Mesendoderm (in vitro differentiated cells): ENCODE measurements around the gene NMT1.
A peak's percentile ranks its signal among the peaks of the same experiment; 100 is the strongest.

Experiments used
- DNase-seq: peaks from one replicate; pipeline ENCODE4 v3.0.0; 2013
- H2AK5ac ChIP-seq: 2 replicates; pipeline ENCODE4 v1.6.1; 2013; ENCODE audit warnings: low read length, inconsistent platforms
- H2BK120ac ChIP-seq: 2 replicates; pipeline ENCODE4 v1.6.1; 2013; ENCODE audit warnings: low read depth, mild to moderate bottlenecking, low read length, moderate library complexity, mixed read lengths
- H2BK15ac ChIP-seq: replicated peaks from 2 replicates; pipeline ENCODE4 v1.6.1; 2013; ENCODE audit warnings: low read depth, mild to moderate bottlenecking, moderate library complexity
- H2BK5ac ChIP-seq: 2 replicates; pipeline ENCODE4 v1.6.1; 2013; ENCODE audit warnings: low read length, inconsistent platforms
- H3K18ac ChIP-seq: 2 replicates; pipeline ENCODE4 v1.6.1; 2013; ENCODE audit warnings: mild to moderate bottlenecking, low read length, mixed read lengths
- H3K23ac ChIP-seq: one replicate; pipeline ENCODE4 v1.6.1; 2013; ENCODE audit warnings: low read length
- H3K27ac ChIP-seq: 2 replicates; pipeline ENCODE4 v1.5.1; 2013; ENCODE audit warnings: low read depth, mild to moderate bottlenecking, inconsistent platforms, low read length, moderate library complexity
- H3K27me3 ChIP-seq: 2 replicates; pipeline ENCODE4 v1.6.1; 2013; ENCODE audit warnings: low read length, control low read depth, mild to moderate bottlenecking, inconsistent platforms; ENCODE audit not compliant: insufficient read depth, poor library complexity
- H3K36me3 ChIP-seq: 2 replicates; pipeline ENCODE4 v1.6.1; 2013; ENCODE audit warnings: low read length, inconsistent platforms; ENCODE audit not compliant: control insufficient read depth, insufficient read depth
- H3K4ac ChIP-seq: one replicate; pipeline ENCODE4 v1.6.1; 2013; ENCODE audit warnings: low read depth, mild to moderate bottlenecking, low read length, moderate library complexity
- H3K4me1 ChIP-seq: 2 replicates; pipeline ENCODE4 v1.6.1; 2013; ENCODE audit warnings: low read depth, low read length, inconsistent platforms; ENCODE audit not compliant: control insufficient read depth
- H3K4me2 ChIP-seq: 2 replicates; pipeline ENCODE4 v1.6.1; 2013; ENCODE audit warnings: low read length
- H3K4me3 ChIP-seq: 2 replicates; pipeline ENCODE4 v1.5.1; 2013; ENCODE audit warnings: mild to moderate bottlenecking, low read length
- H3K56ac ChIP-seq: one replicate; pipeline ENCODE4 v1.6.1; 2013; ENCODE audit warnings: low read length
- H3K79me1 ChIP-seq: 2 replicates; pipeline ENCODE4 v1.6.1; 2013; ENCODE audit warnings: low read length, inconsistent platforms
- H3K79me2 ChIP-seq: 2 replicates; pipeline ENCODE4 v1.6.1; 2013; ENCODE audit warnings: mild to moderate bottlenecking, low read length; ENCODE audit not compliant: control insufficient read depth, insufficient read depth
- H3K9ac ChIP-seq: 2 replicates; pipeline ENCODE4 v1.6.1; 2013; ENCODE audit warnings: low read length, inconsistent platforms
- H4K5ac ChIP-seq: one replicate; pipeline ENCODE4 v1.6.1; 2013; ENCODE audit warnings: low read length
- H4K8ac ChIP-seq: one replicate; pipeline ENCODE4 v1.6.1; 2013; ENCODE audit warnings: low read depth, mild to moderate bottlenecking, control low read depth, low read length, moderate library complexity
- WGBS: extraction: QIAGEN DNeasy Blood & Tissue Kit; methylation state at CpG from one replicate; pipeline ENCODE4 v1.1.7; 2013; ENCODE audit warnings: low lambda C conversion rate, missing lambda C conversion rate; ENCODE audit not compliant: insufficient coverage; ENCODE audit errors: extremely low coverage; 5-methylcytosine and 5-hydroxymethylcytosine counted together

Gene NMT1

DNA sequence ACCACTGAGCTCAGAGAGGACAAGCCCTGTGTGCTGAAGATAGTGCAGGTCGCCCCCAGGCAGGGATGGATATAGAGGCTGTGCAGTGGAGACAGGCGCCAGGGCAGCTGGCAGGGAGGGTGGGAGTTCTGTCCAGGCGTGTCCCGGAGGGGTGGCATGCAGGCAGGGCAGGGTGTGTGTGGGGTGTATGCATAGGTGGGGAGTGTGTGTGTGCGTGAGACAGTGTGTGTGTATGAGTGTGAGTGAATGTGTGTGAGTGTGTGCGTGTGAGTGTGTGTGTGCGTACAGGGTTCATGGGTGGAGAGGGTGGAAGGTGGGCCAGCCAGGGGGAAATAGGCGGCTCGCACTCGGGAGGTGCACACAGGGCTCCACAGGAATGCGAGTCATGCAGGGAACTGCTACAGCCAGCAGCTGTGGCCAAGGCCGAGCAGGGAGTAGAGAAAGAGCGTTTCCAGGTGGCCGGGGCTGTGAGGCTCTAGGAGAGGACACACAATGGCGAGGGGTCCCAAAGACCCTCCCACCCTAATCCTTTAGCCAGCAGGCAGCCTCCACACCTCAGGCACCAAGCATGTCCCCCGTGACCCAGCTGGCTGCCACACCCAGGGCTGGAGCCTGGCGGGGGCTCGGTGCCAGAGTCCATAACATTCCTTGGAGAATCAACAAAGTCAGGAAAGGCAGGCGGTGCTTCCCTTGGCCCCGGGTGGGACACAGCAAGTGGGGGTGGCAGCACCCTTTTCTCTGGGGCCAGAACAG, 66.6 kb downstream of the NMT1 start:
- H2BK15ac ChIP-seq: no peak overlapping the region
- no peak overlapping the region for H2BK5ac ChIP-seq
- H3K9ac ChIP-seq: no peak overlapping the region
- no peak overlapping the region for H3K18ac ChIP-seq
- H3K56ac ChIP-seq: peak overlapping the region; percentile 54
- H4K5ac ChIP-seq: no peak overlapping the region
- H3K23ac ChIP-seq: no peak overlapping the region
- H3K79me2 ChIP-seq: no peaks in the 10 kb centered on the region
- H3K27ac ChIP-seq: peak overlapping the region; percentile 4
- 100% methylated on average over 3 of the region's 20 CpGs for WGBS
- no peak overlapping the region for H3K4ac ChIP-seq
- no peaks in the 10 kb centered on the region for H3K79me1 ChIP-seq
- no peak overlapping the region for H4K8ac ChIP-seq
- no peaks in the 10 kb centered on the region for H3K36me3 ChIP-seq
- no peak overlapping the region for H2BK120ac ChIP-seq
- DNase-seq: peak; percentile 45
- no peaks in the 10 kb centered on the region for H3K27me3 ChIP-seq
- no peak overlapping the region for H3K4me2 ChIP-seq
- peaks cover 3% of the 10 kb centered on the region for H3K4me1 ChIP-seq
- H2AK5ac ChIP-seq: no peak overlapping the region
- no peak overlapping the region for H3K4me3 ChIP-seq

DNA sequence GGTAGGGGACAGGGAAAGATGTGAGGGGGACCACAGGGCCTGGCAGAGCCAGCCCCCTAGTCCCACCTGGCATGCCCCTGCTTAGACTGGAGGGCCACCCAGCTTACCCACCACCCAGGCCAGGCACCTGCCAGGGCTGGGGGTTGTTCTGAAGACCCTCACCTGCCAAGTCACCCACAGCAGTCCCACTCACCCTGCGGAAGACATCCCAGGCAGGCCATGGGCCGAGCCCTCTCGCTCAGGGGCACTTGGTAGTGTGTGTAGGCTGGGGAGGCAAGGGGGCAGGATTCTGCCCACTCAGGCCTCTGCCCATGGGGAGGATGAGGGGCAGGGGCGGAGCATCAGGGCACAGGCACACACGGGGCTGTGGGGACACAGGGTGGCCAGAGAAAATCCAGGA, 67.2 kb downstream of the NMT1 start:
- Histone ChIP-seq H3K36me3 (no peaks in the 10 kb centered on the region), H3K79me1 (no peaks in the 10 kb centered on the region), H4K8ac (no peak overlapping the region), H3K4ac (no peak overlapping the region), H2BK15ac (no peak overlapping the region), H4K5ac (no peak overlapping the region), H2BK5ac (no peak overlapping the region), H3K4me1 (peaks cover 3% of the 10 kb centered on the region), H3K9ac (no peak overlapping the region), H3K79me2 (no peaks in the 10 kb centered on the region), H2AK5ac (no peak overlapping the region), H3K27me3 (no peaks in the 10 kb centered on the region), H3K4me2 (no peak overlapping the region), H3K27ac (no peak overlapping the region), H3K56ac (peak overlapping the region; percentile 42), H3K18ac (no peak overlapping the region), H3K4me3 (no peak overlapping the region), H2BK120ac (no peak overlapping the region), H3K23ac (no peak overlapping the region)
- WGBS: no CpG with 5 or more reads among the region's 5 CpGs
- DNase-seq: no peak

DNA sequence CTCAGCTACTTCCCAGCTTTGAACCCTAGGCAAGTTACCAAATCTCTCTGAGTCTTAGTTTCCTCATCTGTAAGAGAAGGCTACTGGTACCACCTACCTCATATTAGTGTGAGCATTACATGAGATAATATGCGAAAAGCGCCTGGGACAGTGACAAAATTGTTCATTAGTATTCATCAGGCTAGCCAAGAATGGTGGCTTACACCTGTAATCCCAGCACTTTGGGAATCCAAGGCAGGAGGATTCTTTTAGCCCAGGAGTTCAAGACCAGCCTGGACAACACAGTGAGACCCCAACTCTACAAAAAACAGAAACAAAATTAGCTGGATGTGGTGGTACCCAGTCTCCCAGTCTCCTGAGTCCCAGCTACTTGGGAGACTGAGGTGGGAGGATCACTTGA, 67.9 kb downstream of the NMT1 start:
- no peaks in the 10 kb centered on the region for H3K79me2 ChIP-seq
- no peak overlapping the region for H2BK120ac ChIP-seq
- no peak overlapping the region for H3K4ac ChIP-seq
- H3K36me3 ChIP-seq: no peaks in the 10 kb centered on the region
- no CpG with 5 or more reads among the region's 2 CpGs for WGBS
- H3K79me1 ChIP-seq: no peaks in the 10 kb centered on the region
- H3K4me1 ChIP-seq: peaks cover 3% of the 10 kb centered on the region
- H2BK5ac ChIP-seq: no peak overlapping the region
- DNase-seq: no peak
- H3K9ac ChIP-seq: no peak overlapping the region
- H3K18ac ChIP-seq: no peak overlapping the region
- H3K56ac ChIP-seq: no peak overlapping the region
- no peak overlapping the region for H4K8ac ChIP-seq
- H3K4me2 ChIP-seq: no peak overlapping the region
- no peak overlapping the region for H2BK15ac ChIP-seq
- H3K27me3 ChIP-seq: no peaks in the 10 kb centered on the region
- H3K4me3 ChIP-seq: no peak overlapping the region
- H3K23ac ChIP-seq: no peak overlapping the region
- H2AK5ac ChIP-seq: no peak overlapping the region
- H3K27ac ChIP-seq: no peak overlapping the region
- no peak overlapping the region for H4K5ac ChIP-seq

DNA sequence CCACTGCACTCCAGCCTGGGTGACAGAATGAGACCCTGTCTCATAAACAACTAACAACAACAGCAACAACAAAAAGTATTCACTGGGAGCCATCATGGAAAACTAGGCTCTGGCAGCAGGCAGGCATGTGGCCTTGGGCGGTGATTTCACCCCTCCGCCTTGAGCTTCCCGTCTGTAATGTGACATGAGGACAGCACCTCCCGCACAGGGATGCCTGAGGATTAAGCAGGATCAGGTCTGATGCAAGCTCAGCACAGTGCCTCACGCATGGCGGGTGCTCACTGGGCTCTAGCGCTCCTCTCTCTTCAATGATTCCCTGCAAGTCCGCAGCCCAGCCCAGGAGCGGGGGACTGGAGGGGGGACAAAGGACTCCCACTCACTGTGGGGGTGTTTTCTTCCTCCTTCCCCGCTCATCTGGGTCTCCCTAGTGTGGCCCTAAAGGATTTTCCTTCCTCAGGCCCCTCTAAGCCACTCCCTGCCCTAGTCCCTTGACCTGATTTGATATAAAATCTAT, 68.4 kb downstream of the NMT1 start:
- Histone ChIP-seq H3K4ac (no peak overlapping the region), H4K8ac (no peak overlapping the region), H2AK5ac (no peak overlapping the region), H4K5ac (no peak overlapping the region), H2BK120ac (no peak overlapping the region), H3K79me1 (no peaks in the 10 kb centered on the region), H3K56ac (peak overlapping the region; percentile 42), H3K4me2 (no peak overlapping the region), H3K4me3 (no peak overlapping the region), H3K4me1 (peaks cover 3% of the 10 kb centered on the region), H2BK15ac (no peak overlapping the region), H3K18ac (no peak overlapping the region), H3K23ac (no peak overlapping the region), H3K27me3 (no peaks in the 10 kb centered on the region), H2BK5ac (no peak overlapping the region), H3K36me3 (no peaks in the 10 kb centered on the region), H3K27ac (no peak overlapping the region), H3K79me2 (no peaks in the 10 kb centered on the region), H3K9ac (no peak overlapping the region)
- peak; percentile 75 for DNase-seq
- no CpG with 5 or more reads among the region's 10 CpGs for WGBS

DNA sequence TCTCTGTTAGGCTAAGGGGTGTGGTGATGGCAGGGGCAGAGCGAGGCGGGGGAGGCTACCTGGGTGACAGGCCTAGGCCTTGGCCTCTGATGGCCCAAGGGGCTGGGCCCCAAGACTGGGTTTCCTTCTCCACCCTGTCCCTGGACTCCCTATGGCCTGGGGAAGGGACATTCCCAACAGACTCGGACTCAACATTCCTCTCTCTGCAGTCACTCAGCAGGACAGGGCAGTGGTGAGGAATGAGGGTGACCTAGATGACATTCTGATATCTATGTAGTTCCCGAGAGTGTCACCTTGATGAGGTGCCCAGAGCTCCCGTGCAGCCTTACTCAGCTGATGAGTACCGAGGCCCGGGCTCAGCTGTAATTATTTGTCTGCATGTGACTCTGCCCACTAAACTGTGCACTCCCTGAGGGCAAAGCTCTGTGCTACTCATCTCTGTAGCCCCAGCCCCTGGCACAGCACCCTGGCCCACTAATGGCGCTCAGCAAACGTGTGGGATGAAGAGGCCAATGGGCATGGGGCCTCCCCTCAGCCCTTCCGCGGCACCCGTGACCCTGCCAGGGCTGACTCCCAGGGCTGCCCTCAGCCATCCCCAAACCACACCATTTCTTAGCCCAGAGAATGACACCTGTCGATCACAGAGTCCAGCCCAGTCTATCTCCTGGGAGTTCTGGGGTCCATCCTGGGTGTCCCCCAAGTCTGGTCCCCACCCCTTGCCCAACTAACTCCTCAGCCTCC, 69.0 kb downstream of the NMT1 start:
- Histone ChIP-seq H3K27ac (no peak overlapping the region), H3K9ac (no peak overlapping the region), H2BK15ac (no peak overlapping the region), H3K79me1 (no peaks in the 10 kb centered on the region), H3K4ac (no peak overlapping the region), H2BK120ac (no peak overlapping the region), H3K4me3 (no peak overlapping the region), H3K56ac (no peak overlapping the region), H3K4me2 (no peak overlapping the region), H4K8ac (no peak overlapping the region), H3K27me3 (no peaks in the 10 kb centered on the region), H3K23ac (no peak overlapping the region), H3K79me2 (no peaks in the 10 kb centered on the region), H3K36me3 (no peaks in the 10 kb centered on the region), H3K18ac (no peak overlapping the region), H2BK5ac (no peak overlapping the region), H2AK5ac (no peak overlapping the region), H4K5ac (no peak overlapping the region), H3K4me1 (peaks cover 3% of the 10 kb centered on the region)
- WGBS: no CpG with 5 or more reads among the region's 13 CpGs
- DNase-seq: peak; percentile 61
